Hepatocyte (in vitro differentiated cells): ENCODE measurements around the gene MANF.

Experiments
- CTCF ChIP-seq: fragments of 200-600 bp; sonication (generic); IDR thresholded peaks from 2 replicates; pipeline ENCODE4 v1.5.1; 2016; ENCODE audit warnings: antibody characterized with exemption, mild to moderate bottlenecking; ENCODE audit not compliant: poor library complexity
- EZH2 ChIP-seq: fragments of 200-600 bp; sonication (generic); IDR thresholded peaks from 2 replicates; pipeline ENCODE4 v1.6.1; 2016; ENCODE audit warnings: antibody characterized with exemption, mild to moderate bottlenecking, borderline replicate concordance
- EZH2phosphoT487 ChIP-seq: fragments of 200-600 bp; sonication (generic); IDR thresholded peaks from one replicate; pipeline ENCODE4 v1.6.1; 2018; ENCODE audit warnings: antibody characterized with exemption, mild to moderate bottlenecking, low read depth, moderate library complexity; ENCODE audit not compliant: unreplicated experiment, severe bottlenecking

DNA sequence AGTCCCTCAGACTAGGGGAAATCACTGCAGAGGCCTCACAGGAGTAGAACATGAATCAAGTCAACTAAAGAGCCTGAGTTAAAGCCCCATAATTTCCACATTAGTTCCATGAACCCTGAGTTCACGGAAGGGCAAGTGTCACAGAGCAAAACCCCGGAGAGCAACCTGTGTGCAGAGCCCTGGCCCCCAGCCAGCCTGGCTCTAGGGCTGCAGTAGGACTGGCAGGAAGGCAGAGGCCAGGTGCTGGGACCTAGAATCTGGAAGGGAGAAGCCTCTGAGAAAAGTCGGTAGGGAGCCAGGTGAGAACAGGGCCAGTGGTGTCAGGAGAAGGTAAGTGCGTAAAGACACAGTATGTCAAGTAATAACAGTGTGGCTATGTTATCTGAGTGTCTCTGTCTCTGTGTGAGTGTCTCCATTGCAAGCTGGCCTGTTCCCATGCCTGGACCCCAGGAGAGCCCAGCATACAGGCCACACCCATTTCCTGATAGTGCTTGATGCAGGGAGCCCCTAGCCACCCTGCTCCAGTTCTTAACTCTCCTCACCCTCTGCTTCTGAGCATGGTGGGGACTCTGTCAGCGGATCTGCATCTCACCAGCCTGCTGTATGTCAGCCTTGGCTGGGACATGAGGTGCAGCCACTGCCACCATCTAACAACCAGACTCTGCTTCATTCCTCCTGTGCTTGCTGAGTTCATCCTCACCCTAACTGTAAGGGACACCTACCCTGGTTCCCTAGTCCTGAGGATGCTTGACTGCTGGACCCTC is 11.3 kb upstream of the MANF start:
- TF ChIP-seq CTCF: no peak
- TF ChIP-seq EZH2phosphoT487: no peak
- TF ChIP-seq EZH2: no peak
